ENCODE measurements around the gene CUL4A.

- TF ChIP-seq, protein P1, sequence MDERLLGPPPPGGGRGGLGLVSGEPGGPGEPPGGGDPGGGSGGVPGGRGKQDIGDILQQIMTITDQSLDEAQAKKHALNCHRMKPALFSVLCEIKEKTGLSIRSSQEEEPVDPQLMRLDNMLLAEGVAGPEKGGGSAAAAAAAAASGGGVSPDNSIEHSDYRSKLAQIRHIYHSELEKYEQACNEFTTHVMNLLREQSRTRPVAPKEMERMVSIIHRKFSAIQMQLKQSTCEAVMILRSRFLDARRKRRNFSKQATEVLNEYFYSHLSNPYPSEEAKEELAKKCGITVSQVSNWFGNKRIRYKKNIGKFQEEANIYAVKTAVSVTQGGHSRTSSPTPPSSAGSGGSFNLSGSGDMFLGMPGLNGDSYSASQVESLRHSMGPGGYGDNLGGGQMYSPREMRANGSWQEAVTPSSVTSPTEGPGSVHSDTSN (CRISPR knock-in tag; IDR thresholded peaks at IDR 0.05; ENCODE audit: low read depth) = no peak
- TF ChIP-seq, protein P1 (tag; conservative IDR thresholded peaks at IDR 0.05; ENCODE audit: low read depth) = no peak
- TF ChIP-seq BRD9 (IDR thresholded peaks at IDR 0.05; ENCODE audit: low read depth, partially characterized antibody) (no peak), BRD4 (IDR thresholded peaks at IDR 0.05) (no peak), POLR2A (conservative IDR thresholded peaks at IDR 0.05) (no peak), POLR2G (IDR thresholded peaks at IDR 0.05; ENCODE audit: low read depth, low read length) (0 out of 2 replicates have a peak, but pooled peaks have one; percentile 24)
- TF ChIP-seq, protein P2, sequence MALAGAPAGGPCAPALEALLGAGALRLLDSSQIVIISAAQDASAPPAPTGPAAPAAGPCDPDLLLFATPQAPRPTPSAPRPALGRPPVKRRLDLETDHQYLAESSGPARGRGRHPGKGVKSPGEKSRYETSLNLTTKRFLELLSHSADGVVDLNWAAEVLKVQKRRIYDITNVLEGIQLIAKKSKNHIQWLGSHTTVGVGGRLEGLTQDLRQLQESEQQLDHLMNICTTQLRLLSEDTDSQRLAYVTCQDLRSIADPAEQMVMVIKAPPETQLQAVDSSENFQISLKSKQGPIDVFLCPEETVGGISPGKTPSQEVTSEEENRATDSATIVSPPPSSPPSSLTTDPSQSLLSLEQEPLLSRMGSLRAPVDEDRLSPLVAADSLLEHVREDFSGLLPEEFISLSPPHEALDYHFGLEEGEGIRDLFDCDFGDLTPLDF (CRISPR knock-in tag; IDR thresholded peaks at IDR 0.05) = no peak
Observed at GRCh38 chr13:113219256-113219940, 10.0 kb downstream of the CUL4A start.

Measured in K562 (cell line).